Kidney epithelial cell (primary cell): ENCODE measurements around the gene EFR3B. TPM values are rescaled to one million over a fixed set of nuclear protein-coding genes. Genes with fewer than 3 reads are reported as not detected.
"Not testable (repeated sequence)": the region's sequence is repeated elsewhere in the genome, so short reads cannot be mapped to it uniquely, and the experiment has no call there.

Experiments
- DNase-seq: peaks from one replicate; pipeline ENCODE4 v3.0.0-alpha.2; 2010; ENCODE audit warnings: low read depth
- H3K27me3 ChIP-seq: 2 replicates; pipeline ENCODE4 v1.6.0; 2011; ENCODE audit warnings: low read length; ENCODE audit not compliant: control insufficient read depth, insufficient read depth
- H3K36me3 ChIP-seq: 2 replicates; pipeline ENCODE4 v1.5.1; 2011; ENCODE audit warnings: low read length; ENCODE audit not compliant: control insufficient read depth, insufficient read depth
- H3K4me3 ChIP-seq: 2 replicates; pipeline ENCODE4 v1.5.1; 2011; ENCODE audit warnings: low read depth, mild to moderate bottlenecking, control low read depth, low read length
- CTCF ChIP-seq: IDR thresholded peaks from 2 replicates; pipeline ENCODE4 v1.5.1; 2011; ENCODE audit warnings: mild to moderate bottlenecking, moderate library complexity, low read length, control low read depth, inconsistent platforms; ENCODE audit not compliant: insufficient read depth, poor library complexity, severe bottlenecking
- total RNA-seq: library from RNA; depleted of rRNA; stranded (reverse); fragments of >200 nt; gene quantifications from 2 replicates; pipeline ENCODE4 v1.2.3, GENCODE V29; 2015

Gene EFR3B
- total RNA-seq, 1 donor from 2014 or later = 2.3 TPM

- no peak for DNase-seq
- no peaks in the 10 kb centered on the region for H3K36me3 ChIP-seq
- no peak for TF ChIP-seq CTCF
- no peak overlapping the region for H3K4me3 ChIP-seq
- H3K27me3 ChIP-seq = peaks cover 7% of the 10 kb centered on the region
Measured at GRCh38 chr2:25125976-25126375, 84.1 kb downstream of the EFR3B start.

- H3K27me3 ChIP-seq = peaks cover 15% of the 10 kb centered on the region
- not testable (repeated sequence) for H3K4me3 ChIP-seq, H3K36me3 ChIP-seq, DNase-seq
Measured at GRCh38 chr2:25127071-25127470, 85.2 kb downstream of the EFR3B start.

GRCh38 chr2:25127646-25128045, 85.8 kb downstream of the EFR3B start:
- no peaks in the 10 kb centered on the region for H3K36me3 ChIP-seq
- H3K27me3 ChIP-seq = peaks cover 20% of the 10 kb centered on the region
- H3K4me3 ChIP-seq = no peak overlapping the region
- DNase-seq = no peak
- no peak for TF ChIP-seq CTCF

GRCh38 chr2:25129901-25130520, 88.1 kb downstream of the EFR3B start:
- Histone ChIP-seq H3K36me3 (no peaks in the 10 kb centered on the region), H3K27me3 (peaks cover 25% of the 10 kb centered on the region), H3K4me3 (no peak overlapping the region)
- DNase-seq = no peak
- TF ChIP-seq CTCF = no peak

GRCh38 chr2:25131253-25131566, 89.3 kb downstream of the EFR3B start:
- DNase-seq = no peak
- H3K27me3 ChIP-seq = peaks cover 28% of the 10 kb centered on the region
- no peaks in the 10 kb centered on the region for H3K36me3 ChIP-seq
- no peak for TF ChIP-seq CTCF
- H3K4me3 ChIP-seq = no peak overlapping the region

- no peak for DNase-seq
- Histone ChIP-seq H3K36me3 (no peaks in the 10 kb centered on the region), H3K4me3 (no peak overlapping the region), H3K27me3 (peaks cover 28% of the 10 kb centered on the region)
- no peak for TF ChIP-seq CTCF
Measured at GRCh38 chr2:25131567-25132298, 89.9 kb downstream of the EFR3B start.
